GM19043 (cell line): ENCODE data around the gene FITM1.
A peak's percentile ranks its signal among the peaks of the same experiment; 100 is the strongest.

Experiments
- ATAC-seq: cut with Tn5 transposase; IDR thresholded peaks from one replicate; pipeline ENCODE4 v1.9.1; 2021; ENCODE audit warnings: low read depth; ENCODE audit not compliant: unreplicated experiment

The FITM1 gene

DNA sequence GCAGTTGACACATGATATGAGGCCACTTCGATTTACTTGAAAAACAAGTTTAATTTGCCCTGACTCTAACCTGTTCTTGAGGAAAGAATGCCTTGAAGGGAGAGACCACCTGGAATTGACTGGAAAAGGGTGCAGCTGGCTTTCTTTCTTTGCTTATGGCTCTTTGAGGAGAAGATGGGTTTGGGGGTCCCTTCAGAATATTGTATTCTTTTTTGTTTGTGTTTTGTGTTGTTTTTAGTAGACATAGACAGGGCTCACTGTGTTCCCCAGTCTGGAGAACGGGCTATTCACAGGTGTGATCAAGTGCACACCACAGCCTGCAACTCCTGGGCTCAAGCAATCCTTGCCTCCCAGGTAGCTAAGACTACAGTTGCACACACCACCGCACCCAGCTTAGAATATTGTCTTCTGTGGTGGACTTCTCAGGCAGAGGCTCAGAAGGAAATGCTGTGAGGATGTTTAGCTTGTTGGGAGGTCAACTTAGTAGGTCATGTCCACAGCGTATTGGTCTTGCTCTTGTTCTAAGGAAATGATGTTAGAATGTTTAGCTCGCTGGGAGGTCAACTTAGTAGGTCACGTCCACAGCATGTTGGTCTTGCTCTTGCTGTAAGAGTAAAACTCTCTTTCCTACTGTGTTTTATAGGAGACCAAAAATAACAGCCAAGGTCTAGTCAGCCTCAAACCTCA lies 14.2 kb upstream of the FITM1 start:
- no peak for ATAC-seq

DNA sequence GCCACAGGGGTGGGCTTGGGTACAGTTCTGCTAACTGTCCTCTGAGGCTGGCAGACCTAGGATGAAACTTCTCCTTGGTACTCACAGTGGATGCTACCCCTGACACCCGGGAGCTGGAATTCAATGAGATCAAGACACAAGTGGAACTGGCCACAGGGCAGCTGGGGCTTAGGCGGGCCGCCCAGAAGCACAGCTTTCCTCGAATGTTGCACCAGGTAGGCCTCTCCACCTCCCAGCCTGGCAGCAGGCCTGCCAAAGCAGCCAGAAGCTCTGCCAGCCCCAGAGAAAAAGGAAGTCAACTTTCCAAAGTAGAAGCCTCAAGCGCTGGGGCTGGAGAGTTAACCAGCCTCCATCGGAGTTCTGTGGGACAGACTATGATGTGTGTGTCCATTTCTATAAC lies 13.3 kb upstream of the FITM1 start:
- no peak for ATAC-seq

- ATAC-seq, result no peak
Measured at GRCh38 chr14:24119691-24120090, 10.8 kb upstream of the FITM1 start.

DNA sequence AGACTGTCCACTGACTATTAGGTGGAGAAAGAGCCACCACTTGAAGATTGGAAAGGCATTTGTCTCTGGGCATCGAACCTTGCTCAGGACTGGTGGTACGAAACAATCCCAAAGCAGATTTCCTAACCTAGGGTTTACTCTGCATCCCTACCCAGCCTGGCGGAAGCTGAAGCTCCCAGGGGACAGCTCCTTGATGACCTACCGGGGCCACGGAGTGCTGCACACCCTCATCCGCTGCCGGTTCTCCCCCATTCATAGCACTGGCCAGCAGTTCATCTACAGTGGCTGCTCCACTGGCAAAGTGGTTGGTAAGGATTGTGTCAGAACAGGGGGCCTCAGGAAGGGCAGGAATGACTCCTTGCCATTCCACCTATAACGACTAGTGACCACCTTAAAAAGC lies 9.2 kb upstream of the FITM1 start:
- no peak for ATAC-seq

GRCh38 chr14:24122416-24122815 lies 8.0 kb upstream of the FITM1 start:
- no peak for ATAC-seq

GRCh38 chr14:24122898-24123297 lies 7.6 kb upstream of the FITM1 start:
- no peak for ATAC-seq

GRCh38 chr14:24123424-24124417 lies 6.7 kb upstream of the FITM1 start:
- ATAC-seq, result no peak

GRCh38 chr14:24126939-24127338 lies 3.5 kb upstream of the FITM1 start:
- no peak for ATAC-seq

DNA sequence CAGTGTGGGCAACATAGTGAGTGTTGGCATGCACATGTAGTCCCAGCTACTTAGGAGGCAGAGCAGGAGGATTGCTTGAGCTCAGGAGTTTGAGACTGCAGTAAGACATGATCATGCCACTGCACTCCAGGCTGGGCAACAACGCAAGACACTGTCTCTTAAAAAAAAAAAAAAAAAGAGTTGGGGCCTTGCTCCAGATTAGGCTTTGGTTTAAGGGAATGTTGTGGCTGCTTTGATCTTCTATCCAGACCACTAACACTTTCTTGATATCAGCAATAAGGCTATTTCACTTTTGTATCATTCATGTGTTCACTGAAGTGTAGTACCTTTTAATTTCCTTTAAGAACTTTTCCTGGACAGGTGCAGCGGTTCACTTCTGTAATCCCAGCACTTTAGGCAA lies 2.8 kb upstream of the FITM1 start:
- ATAC-seq, result no peak

DNA sequence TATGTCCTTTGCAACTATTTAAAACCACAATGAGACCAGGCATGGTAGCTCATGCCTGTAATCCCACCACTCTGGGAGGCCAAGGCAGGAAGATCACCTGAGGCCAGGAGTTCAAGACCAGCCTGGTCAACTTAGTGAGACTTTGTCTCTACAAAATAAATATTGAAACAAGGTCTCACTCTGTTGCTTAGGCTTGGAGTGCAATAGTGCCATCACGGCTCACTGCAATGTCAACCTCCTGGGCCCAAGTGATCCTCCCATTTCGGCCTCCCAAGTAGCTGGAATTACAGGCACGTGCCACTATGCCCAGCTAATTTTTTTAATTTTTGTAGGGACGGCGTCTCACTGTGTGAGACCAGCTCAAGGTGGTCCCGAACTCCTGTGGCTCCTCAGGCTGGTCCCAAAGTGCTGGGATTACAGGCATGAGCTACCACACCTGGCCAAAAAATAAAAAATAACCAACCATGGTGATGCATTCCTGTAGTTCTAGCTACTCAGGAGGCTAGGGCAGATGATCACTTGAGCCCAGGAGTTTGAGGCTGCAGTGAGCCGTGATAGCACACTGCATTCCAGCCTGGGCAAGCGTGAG lies 955 bp upstream of the FITM1 start:
- ATAC-seq, result no peak

DNA sequence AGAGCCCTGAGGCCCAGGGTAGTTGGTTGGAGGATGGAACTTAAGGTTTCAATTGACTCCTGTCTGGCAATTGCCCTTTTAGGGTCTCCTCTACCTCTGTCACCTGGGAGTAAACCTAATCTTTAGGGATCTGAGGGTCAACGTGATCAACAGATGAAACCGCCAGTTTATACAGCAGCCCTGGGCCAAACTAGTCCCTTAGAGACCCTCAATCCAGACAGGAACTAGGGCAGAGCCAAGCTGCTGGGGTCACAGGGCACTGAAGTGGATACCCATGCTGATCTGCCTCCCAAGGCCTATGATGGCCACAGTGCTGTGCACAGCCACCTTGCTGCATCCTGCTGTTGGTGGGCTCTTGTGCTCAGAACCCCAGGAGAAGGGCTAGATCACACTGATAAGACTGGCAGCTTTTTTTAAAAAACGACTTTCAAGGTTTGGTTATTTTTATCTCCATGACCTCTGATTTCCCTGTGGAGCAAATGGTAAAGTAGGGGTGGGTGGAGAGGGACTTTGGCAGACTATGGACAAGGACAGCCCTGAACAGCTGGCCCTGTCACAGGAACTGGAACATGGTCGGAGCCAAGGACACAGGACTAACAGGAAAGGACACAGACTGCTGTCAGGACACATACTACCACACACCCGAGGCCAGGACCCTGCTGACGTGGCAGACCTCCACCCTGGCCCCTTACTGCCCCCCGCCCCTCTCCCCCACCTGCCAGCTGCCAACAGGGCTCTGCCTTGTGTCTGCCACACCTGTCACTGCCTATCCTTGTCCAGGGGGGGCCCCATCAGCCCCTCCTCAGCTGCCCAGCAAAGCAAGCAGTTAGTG lies 474 bp downstream of the FITM1 start:
- no peak for ATAC-seq

GRCh38 chr14:24131549-24131966 lies 1.1 kb downstream of the FITM1 start:
- no peak for ATAC-seq

DNA sequence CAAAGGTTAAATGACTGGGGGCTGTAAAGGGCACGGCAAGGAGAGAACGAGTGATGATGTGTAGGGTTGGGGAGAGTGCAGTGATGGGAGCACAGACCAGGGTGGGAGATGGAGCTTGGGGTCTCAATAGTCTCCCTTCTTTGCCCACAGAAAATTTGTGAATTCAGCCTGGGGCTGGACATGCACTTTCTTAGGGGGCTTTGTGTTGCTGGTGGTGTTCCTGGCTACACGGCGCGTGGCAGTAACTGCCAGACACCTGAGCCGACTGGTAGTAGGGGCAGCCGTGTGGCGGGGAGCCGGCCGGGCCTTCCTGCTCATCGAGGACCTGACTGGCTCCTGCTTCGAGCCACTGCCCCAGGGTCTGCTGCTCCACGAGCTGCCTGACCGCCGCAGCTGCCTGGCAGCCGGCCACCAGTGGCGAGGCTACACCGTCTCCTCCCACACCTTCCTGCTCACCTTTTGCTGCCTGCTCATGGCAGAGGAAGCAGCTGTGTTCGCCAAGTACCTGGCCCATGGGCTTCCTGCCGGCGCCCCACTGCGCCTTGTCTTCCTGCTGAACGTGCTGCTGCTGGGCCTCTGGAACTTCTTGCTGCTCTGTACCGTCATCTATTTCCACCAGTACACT lies 1.7 kb downstream of the FITM1 start:
- ATAC-seq, result no peak

DNA sequence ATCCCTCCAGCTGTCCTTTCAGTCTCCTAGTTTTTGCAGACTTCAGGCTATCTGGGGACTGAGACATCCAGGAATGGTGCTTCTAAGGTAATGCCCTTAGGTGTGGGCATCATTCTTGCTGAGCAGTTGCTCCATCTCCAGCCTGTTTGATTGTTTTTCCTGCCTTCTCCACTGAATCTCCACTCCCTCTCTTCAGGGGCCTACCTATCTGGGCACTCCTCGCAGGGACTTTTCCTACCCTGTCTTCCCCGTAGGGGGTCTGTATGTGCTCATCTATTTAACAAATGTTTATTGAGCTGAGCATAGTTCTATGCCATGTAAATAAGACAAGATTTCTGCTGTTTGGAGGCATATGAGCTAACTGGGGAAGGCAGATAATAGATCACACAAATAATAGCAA lies 2.5 kb downstream of the FITM1 start:
- no peak for ATAC-seq

DNA sequence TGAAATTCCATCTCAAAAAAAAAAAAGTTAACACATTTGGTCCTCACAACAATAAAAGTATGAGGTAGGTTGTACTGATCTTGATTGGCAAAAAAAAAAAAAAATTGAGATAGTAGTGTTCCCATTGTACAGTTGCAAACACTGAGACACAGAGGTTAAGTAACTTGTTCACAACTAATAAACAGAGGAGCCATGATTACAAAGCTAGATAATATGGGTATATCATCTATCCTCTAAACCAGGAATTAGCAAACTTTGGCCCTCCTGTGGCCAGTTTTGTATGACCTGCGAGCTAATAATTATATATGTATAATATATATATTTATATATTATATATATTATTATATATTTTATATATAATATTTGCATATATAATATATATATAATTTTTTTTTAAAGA lies 3.3 kb downstream of the FITM1 start:
- ATAC-seq, result no peak

GRCh38 chr14:24135584-24135833 lies 5.0 kb downstream of the FITM1 start:
- no peak for ATAC-seq

GRCh38 chr14:24135834-24136683 lies 5.6 kb downstream of the FITM1 start, which contains the start of gene PSME1:
PSME1 (plus strand) TSS chr14:24136194; CDS start chr14:24136263, 69 bp downstream.
- peak; percentile 93 for ATAC-seq

DNA sequence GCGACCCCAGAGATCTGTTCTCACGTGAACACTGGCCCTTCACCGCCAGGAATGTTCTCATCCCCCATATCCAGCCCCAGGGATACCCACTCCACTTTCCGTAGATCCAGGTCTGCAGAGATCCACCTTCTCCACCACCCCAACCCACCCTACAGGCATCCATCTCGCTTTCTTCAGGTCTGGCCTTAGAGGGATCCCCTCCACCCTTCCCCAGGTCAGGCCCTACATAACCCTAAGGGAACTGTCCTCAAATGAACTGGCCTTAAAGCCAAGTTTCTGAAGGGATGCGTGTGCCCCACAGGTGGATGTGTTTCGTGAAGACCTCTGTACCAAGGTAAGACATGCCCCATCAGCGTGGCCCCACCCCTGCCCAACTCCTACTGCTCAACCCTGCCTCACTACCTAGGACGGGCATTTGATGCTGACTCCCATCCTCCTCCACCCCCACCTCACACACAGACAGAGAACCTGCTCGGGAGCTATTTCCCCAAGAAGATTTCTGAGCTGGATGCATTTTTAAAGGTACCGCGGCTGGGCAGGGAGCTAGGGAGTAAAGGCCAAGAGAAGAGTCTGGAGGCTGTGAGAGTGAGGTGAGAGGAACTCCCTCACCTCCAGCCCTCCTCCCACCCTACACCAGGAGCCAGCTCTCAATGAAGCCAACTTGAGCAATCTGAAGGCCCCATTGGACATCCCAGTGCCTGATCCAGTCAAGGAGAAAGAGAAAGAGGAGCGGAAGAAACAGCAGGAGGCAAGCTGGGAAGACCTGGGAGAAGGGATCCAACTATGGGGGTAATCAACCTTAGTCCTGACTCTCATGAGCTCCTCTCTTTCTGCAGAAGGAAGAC lies 6.4 kb downstream of the FITM1 start:
- ATAC-seq, result no peak
